Mesodermal cell (in vitro differentiated cells): ENCODE results near the gene CAPN7. TPM values are rescaled to one million over a fixed set of nuclear protein-coding genes. Genes with fewer than 3 reads are reported as not detected.
"Not testable (repeated sequence)": the region's sequence is repeated elsewhere in the genome, so short reads cannot be mapped to it uniquely, and the experiment has no call there.

Experiments used
- H3K27ac ChIP-seq: 2 replicates; pipeline ENCODE4 v1.7.0; 2013; ENCODE audit warnings: mild to moderate bottlenecking, low read depth, low read length, moderate library complexity; ENCODE audit not compliant: severe bottlenecking
- H3K36me3 ChIP-seq: 2 replicates; pipeline ENCODE4 v1.7.1; 2013; ENCODE audit warnings: mild to moderate bottlenecking, low read length, moderate library complexity; ENCODE audit not compliant: control insufficient read depth, insufficient read depth
- H3K4me1 ChIP-seq: one replicate; pipeline ENCODE4 v1.7.1; 2013; ENCODE audit warnings: mild to moderate bottlenecking, low read length; ENCODE audit not compliant: insufficient read depth, control insufficient read depth, poor library complexity, severe bottlenecking
- H3K4me3 ChIP-seq: 2 replicates; pipeline ENCODE4 v1.7.0; 2013; ENCODE audit warnings: low read length, control low read depth, mild to moderate bottlenecking; ENCODE audit not compliant: insufficient read depth, poor library complexity, severe bottlenecking; ENCODE audit errors: extremely low read depth
- H3K9me3 ChIP-seq: 2 replicates; pipeline ENCODE4 v1.7.1; 2013; ENCODE audit warnings: mild to moderate bottlenecking, low read length, moderate library complexity; ENCODE audit not compliant: control insufficient read depth
- WGBS, 2 experiments: methylation state at CpG; one replicate each; pipeline ENCODE4 v1.1.5; 2013; ENCODE audit warnings: missing lambda C conversion rate in 2 of 2; ENCODE audit not compliant: insufficient coverage in 2 of 2; 5-methylcytosine and 5-hydroxymethylcytosine counted together
- polyA plus RNA-seq, 2 experiments: library from polyadenylated mRNA; stranded (reverse); fragments of 50-300 nt; gene quantifications; one replicate each; pipeline ENCODE4 v1.2.3, GENCODE V29; 2013

The CAPN7 gene
- 26.5 TPM for polyA plus RNA-seq (2013, experiment 1 of 2)
- 23.3 TPM for polyA plus RNA-seq (2013, experiment 2 of 2)

- Histone ChIP-seq H3K4me3 (peak within 1 kb of the TSS; percentile 90), H3K36me3 (peaks cover 16% of the 10 kb centered on the region), H3K27ac (peak within 1 kb of the TSS; percentile 88), H3K4me1 (peaks cover 12% of the 10 kb centered on the region), H3K9me3 (no peaks in the 10 kb centered on the region)
- WGBS, 2 experiments: 1% methylated on average over 47 to 57 of the region's 92 CpGs
Measured at GRCh38 chr3:15205934-15206661, at the start of gene CAPN7. CAPN7 (plus strand) TSS chr3:15206246; CDS start chr3:15206496, 250 bp downstream.

GRCh38 chr3:15157441-15157840 lies 48.6 kb upstream of the CAPN7 start:
- H3K36me3 ChIP-seq: no peaks in the 10 kb centered on the region
- H3K27ac ChIP-seq: no peak overlapping the region
- no peaks in the 10 kb centered on the region for H3K4me1 ChIP-seq
- H3K4me3 ChIP-seq: no peak overlapping the region
- H3K9me3 ChIP-seq: peaks cover 6% of the 10 kb centered on the region

- WGBS, 2 experiments: 100% methylated on average over 2 of the region's 5 CpGs; no CpG with 5 or more reads in 1 of the 2 experiments
- Histone ChIP-seq H3K36me3 (no peaks in the 10 kb centered on the region), H3K4me3 (no peak overlapping the region), H3K4me1 (no peaks in the 10 kb centered on the region), H3K27ac (no peak overlapping the region), H3K9me3 (peaks cover 9% of the 10 kb centered on the region)
Measured at GRCh38 chr3:15159501-15160136, 46.4 kb upstream of the CAPN7 start.

- Histone ChIP-seq H3K4me3 (no peak overlapping the region), H3K4me1 (no peaks in the 10 kb centered on the region), H3K36me3 (no peaks in the 10 kb centered on the region), H3K9me3 (peaks cover 11% of the 10 kb centered on the region), H3K27ac (no peak overlapping the region)
- WGBS, 2 experiments: 91 to 100% methylated on average over 2 to 3 of the region's 3 CpGs
Measured at GRCh38 chr3:15160662-15161061, 45.4 kb upstream of the CAPN7 start.

- H3K4me1 ChIP-seq: no peaks in the 10 kb centered on the region
- WGBS, 2 experiments: no CpG with 5 or more reads among the region's 1 CpG
- H3K9me3 ChIP-seq: peaks cover 11% of the 10 kb centered on the region
- H3K4me3 ChIP-seq: no peak overlapping the region
- no peaks in the 10 kb centered on the region for H3K36me3 ChIP-seq
- no peak overlapping the region for H3K27ac ChIP-seq
Measured at GRCh38 chr3:15161133-15161532, 44.9 kb upstream of the CAPN7 start.

GRCh38 chr3:15163656-15164055 lies 42.4 kb upstream of the CAPN7 start:
- not testable (repeated sequence) for H3K27ac ChIP-seq, H3K4me1 ChIP-seq, H3K9me3 ChIP-seq, H3K36me3 ChIP-seq, H3K4me3 ChIP-seq
- WGBS, 2 experiments: 96% methylated on average over 6 of the region's 24 CpGs; no CpG with 5 or more reads in 1 of the 2 experiments

- no peaks in the 10 kb centered on the region for H3K36me3 ChIP-seq
- no peak overlapping the region for H3K4me3 ChIP-seq
- WGBS, 2 experiments: 83% methylated on average over 1 of the region's 1 CpG; no CpG with 5 or more reads in 1 of the 2 experiments
- no peaks in the 10 kb centered on the region for H3K4me1 ChIP-seq
- H3K27ac ChIP-seq: no peak overlapping the region
- H3K9me3 ChIP-seq: peaks cover 7% of the 10 kb centered on the region
Measured at GRCh38 chr3:15164340-15164739, 41.7 kb upstream of the CAPN7 start.

GRCh38 chr3:15165061-15165460 lies 41.0 kb upstream of the CAPN7 start:
- WGBS, 2 experiments: 90 to 95% methylated on average over 6 of the region's 6 CpGs
- no peak overlapping the region for H3K27ac ChIP-seq
- no peak overlapping the region for H3K4me3 ChIP-seq
- no peaks in the 10 kb centered on the region for H3K4me1 ChIP-seq
- no peaks in the 10 kb centered on the region for H3K36me3 ChIP-seq
- H3K9me3 ChIP-seq: peaks cover 7% of the 10 kb centered on the region

- H3K9me3 ChIP-seq, H3K27ac ChIP-seq, H3K4me1 ChIP-seq, H3K4me3 ChIP-seq, H3K36me3 ChIP-seq: not testable (repeated sequence)
- WGBS, 2 experiments: 88 to 90% methylated on average over 1 to 2 of the region's 3 CpGs
Measured at GRCh38 chr3:15166391-15166790, 39.7 kb upstream of the CAPN7 start.

- 92 to 94% methylated on average over 2 to 3 of the region's 3 CpGs for WGBS, 2 experiments
- Histone ChIP-seq H3K9me3 (no peaks in the 10 kb centered on the region), H3K27ac (no peak overlapping the region), H3K4me1 (no peaks in the 10 kb centered on the region), H3K36me3 (no peaks in the 10 kb centered on the region), H3K4me3 (no peak overlapping the region)
Measured at GRCh38 chr3:15171096-15171495, 35.0 kb upstream of the CAPN7 start.

- Histone ChIP-seq H3K36me3 (no peaks in the 10 kb centered on the region), H3K27ac (no peak overlapping the region), H3K9me3 (no peaks in the 10 kb centered on the region), H3K4me1 (no peaks in the 10 kb centered on the region), H3K4me3 (no peak overlapping the region)
- 86 to 100% methylated on average over 1 of the region's 1 CpG for WGBS, 2 experiments
Measured at GRCh38 chr3:15172806-15173205, 33.2 kb upstream of the CAPN7 start.
